HepG2 (cell line): ENCODE data around the gene ERBB4.

Experiments used
- CTCF ChIP-seq: sonication (generic); formaldehyde crosslinking; IDR thresholded peaks from 2 replicates; pipeline ENCODE4 v1.5.0; 2020; ENCODE audit warnings: mild to moderate bottlenecking, missing genetic modification reagents, moderate library complexity
- IRF2 ChIP-seq: IDR thresholded peaks from 2 replicates; pipeline ENCODE4 v1.6.1; 2018; ENCODE audit warnings: missing genetic modification reagents, missing compliant biosample characterization
- MTA3 ChIP-seq: sonication (generic); formaldehyde crosslinking; IDR thresholded peaks from 2 replicates; pipeline ENCODE4 v1.4.0; 2020; ENCODE audit warnings: missing genetic modification reagents
- POLR2G ChIP-seq: fragments of 200-400 bp; formaldehyde crosslinking; IDR thresholded peaks from 2 replicates; pipeline ENCODE4 v1.6.1; 2018; ENCODE audit warnings: mild to moderate bottlenecking, low read depth, low read length, moderate library complexity
- REST ChIP-seq, 2 experiments: IDR thresholded peaks; 2 replicates each; pipeline ENCODE4 v1.6.1; 2011 to 2012; ENCODE audit warnings: low read length in 2 of 2, borderline replicate concordance in 1 of 2, low read depth in 1 of 2, mild to moderate bottlenecking in 1 of 2, moderate library complexity in 1 of 2
- TBP ChIP-seq: sonication (generic); formaldehyde crosslinking; IDR thresholded peaks from 2 replicates; pipeline ENCODE4 v1.5.0; 2020; ENCODE audit warnings: missing genetic modification reagents
- ZNF12 ChIP-seq: sonication (generic); formaldehyde crosslinking; IDR thresholded peaks from 2 replicates; pipeline ENCODE4 v1.5.0; 2020; ENCODE audit warnings: missing genetic modification reagents
- ZNF44 ChIP-seq: sonication (generic); formaldehyde crosslinking; IDR thresholded peaks from 2 replicates; pipeline ENCODE4 v1.5.1; 2020; ENCODE audit warnings: mild to moderate bottlenecking, missing genetic modification reagents
- ZNF552 ChIP-seq: sonication (generic); formaldehyde crosslinking; IDR thresholded peaks from 2 replicates; pipeline ENCODE4 v1.9.0; 2022; ENCODE audit warnings: missing genetic modification reagents, mild to moderate bottlenecking, borderline replicate concordance
- ZNF629 ChIP-seq: sonication (generic); formaldehyde crosslinking; conservative IDR thresholded peaks from 2 replicates; pipeline ENCODE4 v1.5.0; 2020; ENCODE audit warnings: missing genetic modification reagents
- TF ChIP-seq, protein P1 (sequence below): sonication (generic); formaldehyde crosslinking; IDR thresholded peaks from 2 replicates; pipeline ENCODE4 v1.5.1; 2020; ENCODE audit warnings: missing genetic modification reagents, mild to moderate bottlenecking, borderline replicate concordance

- no peak for TF ChIP-seq ZNF44 (CRISPR knock-in tag)
- TF ChIP-seq, protein P1, sequence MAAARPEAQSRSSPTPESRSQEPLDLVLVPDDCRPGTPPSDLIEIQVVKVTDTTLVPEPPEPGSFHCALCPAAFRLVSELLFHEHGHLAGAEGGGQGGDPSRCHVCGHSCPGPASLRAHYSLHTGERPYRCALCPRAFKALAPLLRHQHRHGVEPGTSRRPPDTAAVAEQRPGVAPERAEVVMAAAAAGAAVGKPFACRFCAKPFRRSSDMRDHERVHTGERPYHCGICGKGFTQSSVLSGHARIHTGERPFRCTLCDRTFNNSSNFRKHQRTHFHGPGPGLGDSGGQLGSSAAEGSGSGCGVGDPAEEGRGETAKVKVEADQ (CRISPR knock-in tag): no peak
- no peak for TF ChIP-seq POLR2G
- TF ChIP-seq TBP: no peak
- no peak for TF ChIP-seq MTA3
- TF ChIP-seq REST (IDR thresholded peaks at IDR 0.05; ENCODE audit: borderline replicate concordance in 1 of 2, low read depth in 1 of 2, low read length in 2 of 2): no peak
- no peak for TF ChIP-seq ZNF552 (CRISPR knock-in tag)
- TF ChIP-seq IRF2: no peak
- TF ChIP-seq ZNF12 (CRISPR knock-in tag): no peak
- no peak for TF ChIP-seq ZNF629 (CRISPR knock-in tag)
- TF ChIP-seq CTCF (CRISPR knock-in tag): no peak
Measured at GRCh38 chr2:211454679-211455078, 1083.9 kb downstream of the ERBB4 start.
